H1 (cell line): Measurements from ENCODE around the gene KLHDC4.

Experiments
- TF ChIP-seq, protein P1 (sequence below): fragments of 300-600 bp; sonication (generic); IDR thresholded peaks from 2 replicates; pipeline ENCODE4 v1.7.1; 2012; ENCODE audit warnings: low read length, moderate library complexity, mild to moderate bottlenecking, inconsistent platforms; ENCODE audit not compliant: insufficient replicate concordance
- TF ChIP-seq, protein P2 (sequence below): IDR thresholded peaks from 2 replicates; pipeline ENCODE4 v1.6.1; 2012; ENCODE audit warnings: inconsistent platforms

DNA sequence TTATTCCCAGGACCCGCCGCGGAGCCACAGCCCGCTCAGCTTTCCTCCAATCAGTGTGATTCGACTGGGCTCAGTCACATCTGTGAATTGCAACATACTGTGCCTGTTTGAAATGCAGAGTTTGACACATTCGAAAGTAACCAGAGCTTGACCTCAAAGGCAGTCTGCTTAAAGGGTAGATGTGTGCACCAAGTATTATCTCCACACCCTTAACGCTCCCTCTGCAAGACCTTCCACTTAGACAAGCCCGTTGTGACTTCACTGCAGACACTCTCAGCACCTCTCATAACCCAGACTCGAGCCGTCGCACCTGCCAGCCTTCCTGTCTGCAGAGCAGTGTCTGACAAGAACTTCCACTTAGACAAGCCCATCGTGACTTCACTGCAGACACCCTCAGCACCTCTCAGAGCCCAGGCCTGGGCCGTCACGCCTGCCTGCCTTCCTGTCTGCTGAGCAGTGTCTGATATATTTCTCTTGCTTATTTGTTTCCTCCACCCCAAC is 3.7 kb downstream of the KLHDC4 start:
- TF ChIP-seq, protein P1, sequence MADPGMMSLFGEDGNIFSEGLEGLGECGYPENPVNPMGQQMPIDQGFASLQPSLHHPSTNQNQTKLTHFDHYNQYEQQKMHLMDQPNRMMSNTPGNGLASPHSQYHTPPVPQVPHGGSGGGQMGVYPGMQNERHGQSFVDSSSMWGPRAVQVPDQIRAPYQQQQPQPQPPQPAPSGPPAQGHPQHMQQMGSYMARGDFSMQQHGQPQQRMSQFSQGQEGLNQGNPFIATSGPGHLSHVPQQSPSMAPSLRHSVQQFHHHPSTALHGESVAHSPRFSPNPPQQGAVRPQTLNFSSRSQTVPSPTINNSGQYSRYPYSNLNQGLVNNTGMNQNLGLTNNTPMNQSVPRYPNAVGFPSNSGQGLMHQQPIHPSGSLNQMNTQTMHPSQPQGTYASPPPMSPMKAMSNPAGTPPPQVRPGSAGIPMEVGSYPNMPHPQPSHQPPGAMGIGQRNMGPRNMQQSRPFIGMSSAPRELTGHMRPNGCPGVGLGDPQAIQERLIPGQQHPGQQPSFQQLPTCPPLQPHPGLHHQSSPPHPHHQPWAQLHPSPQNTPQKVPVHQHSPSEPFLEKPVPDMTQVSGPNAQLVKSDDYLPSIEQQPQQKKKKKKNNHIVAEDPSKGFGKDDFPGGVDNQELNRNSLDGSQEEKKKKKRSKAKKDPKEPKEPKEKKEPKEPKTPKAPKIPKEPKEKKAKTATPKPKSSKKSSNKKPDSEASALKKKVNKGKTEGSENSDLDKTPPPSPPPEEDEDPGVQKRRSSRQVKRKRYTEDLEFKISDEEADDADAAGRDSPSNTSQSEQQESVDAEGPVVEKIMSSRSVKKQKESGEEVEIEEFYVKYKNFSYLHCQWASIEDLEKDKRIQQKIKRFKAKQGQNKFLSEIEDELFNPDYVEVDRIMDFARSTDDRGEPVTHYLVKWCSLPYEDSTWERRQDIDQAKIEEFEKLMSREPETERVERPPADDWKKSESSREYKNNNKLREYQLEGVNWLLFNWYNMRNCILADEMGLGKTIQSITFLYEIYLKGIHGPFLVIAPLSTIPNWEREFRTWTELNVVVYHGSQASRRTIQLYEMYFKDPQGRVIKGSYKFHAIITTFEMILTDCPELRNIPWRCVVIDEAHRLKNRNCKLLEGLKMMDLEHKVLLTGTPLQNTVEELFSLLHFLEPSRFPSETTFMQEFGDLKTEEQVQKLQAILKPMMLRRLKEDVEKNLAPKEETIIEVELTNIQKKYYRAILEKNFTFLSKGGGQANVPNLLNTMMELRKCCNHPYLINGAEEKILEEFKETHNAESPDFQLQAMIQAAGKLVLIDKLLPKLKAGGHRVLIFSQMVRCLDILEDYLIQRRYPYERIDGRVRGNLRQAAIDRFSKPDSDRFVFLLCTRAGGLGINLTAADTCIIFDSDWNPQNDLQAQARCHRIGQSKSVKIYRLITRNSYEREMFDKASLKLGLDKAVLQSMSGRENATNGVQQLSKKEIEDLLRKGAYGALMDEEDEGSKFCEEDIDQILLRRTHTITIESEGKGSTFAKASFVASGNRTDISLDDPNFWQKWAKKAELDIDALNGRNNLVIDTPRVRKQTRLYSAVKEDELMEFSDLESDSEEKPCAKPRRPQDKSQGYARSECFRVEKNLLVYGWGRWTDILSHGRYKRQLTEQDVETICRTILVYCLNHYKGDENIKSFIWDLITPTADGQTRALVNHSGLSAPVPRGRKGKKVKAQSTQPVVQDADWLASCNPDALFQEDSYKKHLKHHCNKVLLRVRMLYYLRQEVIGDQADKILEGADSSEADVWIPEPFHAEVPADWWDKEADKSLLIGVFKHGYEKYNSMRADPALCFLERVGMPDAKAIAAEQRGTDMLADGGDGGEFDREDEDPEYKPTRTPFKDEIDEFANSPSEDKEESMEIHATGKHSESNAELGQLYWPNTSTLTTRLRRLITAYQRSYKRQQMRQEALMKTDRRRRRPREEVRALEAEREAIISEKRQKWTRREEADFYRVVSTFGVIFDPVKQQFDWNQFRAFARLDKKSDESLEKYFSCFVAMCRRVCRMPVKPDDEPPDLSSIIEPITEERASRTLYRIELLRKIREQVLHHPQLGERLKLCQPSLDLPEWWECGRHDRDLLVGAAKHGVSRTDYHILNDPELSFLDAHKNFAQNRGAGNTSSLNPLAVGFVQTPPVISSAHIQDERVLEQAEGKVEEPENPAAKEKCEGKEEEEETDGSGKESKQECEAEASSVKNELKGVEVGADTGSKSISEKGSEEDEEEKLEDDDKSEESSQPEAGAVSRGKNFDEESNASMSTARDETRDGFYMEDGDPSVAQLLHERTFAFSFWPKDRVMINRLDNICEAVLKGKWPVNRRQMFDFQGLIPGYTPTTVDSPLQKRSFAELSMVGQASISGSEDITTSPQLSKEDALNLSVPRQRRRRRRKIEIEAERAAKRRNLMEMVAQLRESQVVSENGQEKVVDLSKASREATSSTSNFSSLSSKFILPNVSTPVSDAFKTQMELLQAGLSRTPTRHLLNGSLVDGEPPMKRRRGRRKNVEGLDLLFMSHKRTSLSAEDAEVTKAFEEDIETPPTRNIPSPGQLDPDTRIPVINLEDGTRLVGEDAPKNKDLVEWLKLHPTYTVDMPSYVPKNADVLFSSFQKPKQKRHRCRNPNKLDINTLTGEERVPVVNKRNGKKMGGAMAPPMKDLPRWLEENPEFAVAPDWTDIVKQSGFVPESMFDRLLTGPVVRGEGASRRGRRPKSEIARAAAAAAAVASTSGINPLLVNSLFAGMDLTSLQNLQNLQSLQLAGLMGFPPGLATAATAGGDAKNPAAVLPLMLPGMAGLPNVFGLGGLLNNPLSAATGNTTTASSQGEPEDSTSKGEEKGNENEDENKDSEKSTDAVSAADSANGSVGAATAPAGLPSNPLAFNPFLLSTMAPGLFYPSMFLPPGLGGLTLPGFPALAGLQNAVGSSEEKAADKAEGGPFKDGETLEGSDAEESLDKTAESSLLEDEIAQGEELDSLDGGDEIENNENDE, result no peak
- TF ChIP-seq, protein P2, sequence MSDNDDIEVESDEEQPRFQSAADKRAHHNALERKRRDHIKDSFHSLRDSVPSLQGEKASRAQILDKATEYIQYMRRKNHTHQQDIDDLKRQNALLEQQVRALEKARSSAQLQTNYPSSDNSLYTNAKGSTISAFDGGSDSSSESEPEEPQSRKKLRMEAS, result no peak
